Right forelimb (tissue), 1 donor: ENCODE measurements around the gene PLD1.
"Not testable (repeated sequence)": the region's sequence is repeated elsewhere in the genome, so short reads cannot be mapped to it uniquely, and the experiment has no call there.

Experiments
- DNase-seq: peaks from one replicate; pipeline ENCODE4 v3.0.0-alpha.2; 2018

Gene PLD1, protein sequence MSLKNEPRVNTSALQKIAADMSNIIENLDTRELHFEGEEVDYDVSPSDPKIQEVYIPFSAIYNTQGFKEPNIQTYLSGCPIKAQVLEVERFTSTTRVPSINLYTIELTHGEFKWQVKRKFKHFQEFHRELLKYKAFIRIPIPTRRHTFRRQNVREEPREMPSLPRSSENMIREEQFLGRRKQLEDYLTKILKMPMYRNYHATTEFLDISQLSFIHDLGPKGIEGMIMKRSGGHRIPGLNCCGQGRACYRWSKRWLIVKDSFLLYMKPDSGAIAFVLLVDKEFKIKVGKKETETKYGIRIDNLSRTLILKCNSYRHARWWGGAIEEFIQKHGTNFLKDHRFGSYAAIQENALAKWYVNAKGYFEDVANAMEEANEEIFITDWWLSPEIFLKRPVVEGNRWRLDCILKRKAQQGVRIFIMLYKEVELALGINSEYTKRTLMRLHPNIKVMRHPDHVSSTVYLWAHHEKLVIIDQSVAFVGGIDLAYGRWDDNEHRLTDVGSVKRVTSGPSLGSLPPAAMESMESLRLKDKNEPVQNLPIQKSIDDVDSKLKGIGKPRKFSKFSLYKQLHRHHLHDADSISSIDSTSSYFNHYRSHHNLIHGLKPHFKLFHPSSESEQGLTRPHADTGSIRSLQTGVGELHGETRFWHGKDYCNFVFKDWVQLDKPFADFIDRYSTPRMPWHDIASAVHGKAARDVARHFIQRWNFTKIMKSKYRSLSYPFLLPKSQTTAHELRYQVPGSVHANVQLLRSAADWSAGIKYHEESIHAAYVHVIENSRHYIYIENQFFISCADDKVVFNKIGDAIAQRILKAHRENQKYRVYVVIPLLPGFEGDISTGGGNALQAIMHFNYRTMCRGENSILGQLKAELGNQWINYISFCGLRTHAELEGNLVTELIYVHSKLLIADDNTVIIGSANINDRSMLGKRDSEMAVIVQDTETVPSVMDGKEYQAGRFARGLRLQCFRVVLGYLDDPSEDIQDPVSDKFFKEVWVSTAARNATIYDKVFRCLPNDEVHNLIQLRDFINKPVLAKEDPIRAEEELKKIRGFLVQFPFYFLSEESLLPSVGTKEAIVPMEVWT

DNA sequence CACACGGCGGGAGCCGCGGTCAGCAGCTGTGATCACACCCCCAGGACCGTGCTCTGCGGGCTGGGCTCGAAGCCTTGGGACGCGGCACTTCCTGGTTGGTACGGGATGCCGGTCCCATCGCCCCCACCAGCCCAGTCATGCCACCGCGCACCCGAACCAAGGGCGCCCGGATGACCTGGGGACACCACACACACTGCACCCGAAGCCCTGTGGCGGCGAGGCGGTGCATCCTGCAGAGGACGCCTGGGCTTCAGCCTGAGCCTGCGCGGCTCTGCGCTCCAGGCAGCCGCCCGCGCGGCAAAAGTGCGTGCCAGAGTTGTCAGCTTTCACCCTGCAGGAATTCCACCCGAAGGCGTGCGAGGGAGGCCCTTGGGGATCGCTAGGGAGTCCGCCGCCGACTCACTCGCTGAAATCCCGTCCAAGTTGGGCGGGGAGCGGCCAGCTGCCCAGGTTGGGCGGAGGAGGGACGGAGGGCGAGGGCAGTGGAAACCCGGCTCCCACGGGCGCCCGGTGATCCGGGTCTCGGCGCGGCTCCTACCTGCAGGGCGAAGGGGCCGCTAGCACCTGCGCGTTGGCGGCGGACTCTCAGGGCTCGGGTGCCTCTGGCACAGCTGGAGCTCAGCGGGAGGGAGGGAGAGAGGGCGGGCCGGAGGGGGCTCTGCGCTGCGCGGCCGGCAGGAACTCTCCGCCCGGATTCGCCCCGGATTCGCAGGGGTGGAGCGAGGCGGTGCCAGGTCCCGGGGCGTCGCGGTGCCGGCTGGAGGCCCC is at the start of gene PLD1:
Gene PLD1, minus strand, starts transcription at position 623 of the 768 bp plus-strand sequence. CDS start 72,432 bp downstream, outside the sequence.
- peak; percentile 90 for DNase-seq

DNA sequence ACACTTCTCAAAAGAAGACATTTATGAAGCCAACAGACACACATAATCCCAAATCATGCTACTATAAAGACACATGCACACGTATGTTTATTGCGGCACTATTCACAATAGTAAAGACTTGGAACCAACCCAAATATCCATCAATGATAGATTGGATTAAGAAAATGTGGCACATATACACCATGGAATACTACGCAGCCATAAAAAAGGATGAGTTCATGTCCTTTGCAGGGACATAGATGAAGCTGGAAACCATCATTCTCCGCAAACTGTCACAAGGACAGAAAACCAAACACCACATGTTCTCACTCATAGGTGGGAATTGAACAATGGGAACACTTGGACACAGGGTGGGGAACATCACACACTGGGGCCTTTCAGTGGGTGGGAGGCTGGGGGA is 48.5 kb upstream of the PLD1 start:
- DNase-seq = not testable (repeated sequence)

DNA sequence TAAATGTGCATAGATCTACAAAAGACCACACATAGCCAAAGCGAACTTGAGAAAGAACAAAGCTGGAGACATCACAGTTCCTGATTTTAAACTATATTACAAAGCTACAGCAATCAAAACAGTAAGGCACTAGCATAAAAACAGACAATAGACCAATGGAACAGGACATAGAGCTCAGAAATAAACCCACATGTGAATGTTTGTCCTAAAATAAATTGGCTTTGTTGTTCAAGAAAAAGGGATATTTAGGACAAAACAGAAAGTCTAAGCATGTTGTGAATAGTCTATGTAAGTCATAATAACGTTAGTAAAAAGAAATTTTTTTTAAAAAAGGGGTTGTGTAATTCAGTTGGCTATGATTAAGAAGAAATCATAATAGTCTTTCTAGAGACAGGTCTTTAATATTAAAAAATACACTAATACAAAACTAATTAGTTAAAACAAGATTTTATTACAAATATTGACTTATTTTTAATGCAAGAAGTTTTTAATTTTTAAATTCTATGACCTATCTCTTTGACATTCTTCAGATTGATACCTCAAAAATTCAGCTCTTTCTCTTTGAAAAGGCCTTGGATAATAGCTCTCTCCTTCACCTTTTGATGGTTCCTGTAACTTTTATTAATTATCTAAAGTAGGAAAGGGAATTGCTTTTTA is 44.5 kb upstream of the PLD1 start:
- DNase-seq = no peak

DNA sequence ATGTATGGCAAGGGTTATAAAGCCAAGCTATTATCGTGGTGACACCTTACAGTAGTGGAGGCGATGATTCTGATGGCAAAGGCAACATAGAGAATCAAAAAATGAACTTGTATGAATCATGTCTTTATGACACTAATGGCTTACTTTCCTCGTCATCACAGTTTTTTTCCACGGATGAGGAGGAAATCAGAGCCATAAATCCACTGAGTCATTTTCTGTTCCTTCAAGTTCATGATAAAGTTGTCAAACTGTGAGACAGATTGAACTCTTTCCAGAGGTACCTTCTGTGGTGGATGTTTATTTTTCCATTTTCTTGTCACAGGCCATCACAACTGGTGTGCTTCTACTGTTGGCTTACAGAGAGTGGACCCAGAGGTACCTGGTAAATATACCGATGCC is 41.4 kb upstream of the PLD1 start:
- DNase-seq = no peak

DNA sequence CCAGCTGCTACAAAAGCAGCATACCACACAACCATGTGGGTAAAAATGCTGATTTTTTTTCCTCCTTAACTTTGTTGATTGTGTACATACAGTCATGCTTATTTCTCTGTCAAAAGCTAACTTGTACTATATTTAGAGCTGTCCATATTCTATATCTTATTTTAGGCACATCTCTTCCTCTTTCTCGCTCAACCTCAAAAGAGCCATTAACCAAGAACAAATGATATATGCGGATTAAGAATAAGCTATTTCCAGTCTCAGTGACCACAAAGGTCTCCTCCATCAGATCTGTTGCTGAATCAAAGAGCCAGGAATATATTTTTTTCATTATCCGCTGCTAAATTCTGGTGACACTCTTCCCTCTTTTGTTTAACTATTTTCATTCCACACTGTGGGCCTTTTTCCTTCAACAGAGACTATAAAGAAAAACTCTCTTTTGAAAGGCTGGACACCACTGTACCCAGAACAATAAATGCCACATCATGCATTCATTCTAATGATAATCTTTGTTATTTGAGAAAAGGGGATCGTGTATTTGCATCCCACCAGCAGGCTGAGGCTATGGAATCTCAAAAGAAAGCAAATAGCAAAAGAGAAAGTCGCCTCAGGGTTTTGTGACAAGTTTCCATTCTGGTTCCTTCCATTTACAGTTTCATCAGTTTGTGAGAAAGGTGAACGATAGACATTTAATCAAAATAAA is 40.8 kb upstream of the PLD1 start:
- DNase-seq = no peak

DNA sequence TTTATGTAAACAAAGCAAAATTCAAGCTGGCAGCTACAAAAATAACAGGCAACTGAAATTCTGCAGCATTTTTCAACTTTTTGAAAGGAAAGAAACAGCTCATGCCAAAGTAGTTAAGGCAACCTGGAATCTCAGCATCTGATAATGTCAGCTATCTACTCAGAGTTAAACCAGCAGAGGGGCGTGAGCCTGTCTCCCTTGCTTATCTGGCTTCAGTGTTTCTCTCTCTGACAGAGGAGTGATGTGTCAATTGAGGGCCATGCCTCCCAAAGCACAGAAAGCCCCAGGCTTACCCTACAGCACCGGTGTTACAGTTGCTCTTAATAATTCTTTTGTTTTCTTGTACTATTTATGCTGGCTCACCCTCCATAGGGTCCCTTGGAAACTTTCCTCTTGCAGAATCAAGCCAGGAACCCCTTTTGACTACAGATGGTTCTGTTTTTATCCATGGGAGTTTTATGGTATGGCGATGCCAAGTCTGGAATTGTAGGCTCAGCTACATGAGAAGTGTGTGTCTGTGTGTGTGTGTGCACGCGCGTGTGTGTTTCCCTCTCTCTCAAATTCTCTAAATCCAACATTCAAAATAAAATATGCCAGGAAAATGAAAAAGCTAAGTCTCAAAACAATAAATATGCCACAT is 40.2 kb upstream of the PLD1 start:
- no peak for DNase-seq

DNA sequence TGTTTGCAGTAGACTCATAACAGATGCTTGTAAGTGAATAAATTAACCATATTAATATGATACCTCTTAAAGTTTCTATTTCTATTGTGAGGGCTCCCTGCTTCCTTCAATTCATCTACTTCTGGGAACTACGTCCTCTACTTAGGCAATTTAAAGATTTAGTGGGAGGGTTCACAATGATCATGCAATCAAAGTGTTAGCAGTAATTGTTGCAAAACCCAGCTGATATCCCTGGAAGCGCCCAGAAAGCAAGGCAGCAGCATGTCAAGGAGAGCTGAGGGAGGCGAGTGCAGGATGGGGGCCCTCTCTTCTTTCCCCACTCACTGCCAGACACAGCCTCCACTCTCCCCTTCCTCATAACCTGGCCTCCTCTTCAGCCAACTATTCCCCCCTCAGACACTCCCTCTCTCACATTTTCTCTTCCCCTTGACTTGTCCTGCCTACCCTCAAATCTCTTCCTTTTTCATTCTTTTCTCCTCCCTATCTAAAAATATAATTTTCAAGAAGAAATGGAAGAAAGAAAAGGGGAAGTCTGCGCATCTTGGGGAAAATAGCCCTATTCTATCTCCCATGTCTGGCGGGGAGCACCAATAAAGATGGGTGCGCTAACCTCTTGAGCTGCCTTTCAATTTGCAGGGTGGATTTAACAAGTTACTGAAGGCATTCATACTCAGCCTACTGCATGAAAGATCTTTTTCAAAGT is 39.5 kb upstream of the PLD1 start:
- no peak for DNase-seq

DNA sequence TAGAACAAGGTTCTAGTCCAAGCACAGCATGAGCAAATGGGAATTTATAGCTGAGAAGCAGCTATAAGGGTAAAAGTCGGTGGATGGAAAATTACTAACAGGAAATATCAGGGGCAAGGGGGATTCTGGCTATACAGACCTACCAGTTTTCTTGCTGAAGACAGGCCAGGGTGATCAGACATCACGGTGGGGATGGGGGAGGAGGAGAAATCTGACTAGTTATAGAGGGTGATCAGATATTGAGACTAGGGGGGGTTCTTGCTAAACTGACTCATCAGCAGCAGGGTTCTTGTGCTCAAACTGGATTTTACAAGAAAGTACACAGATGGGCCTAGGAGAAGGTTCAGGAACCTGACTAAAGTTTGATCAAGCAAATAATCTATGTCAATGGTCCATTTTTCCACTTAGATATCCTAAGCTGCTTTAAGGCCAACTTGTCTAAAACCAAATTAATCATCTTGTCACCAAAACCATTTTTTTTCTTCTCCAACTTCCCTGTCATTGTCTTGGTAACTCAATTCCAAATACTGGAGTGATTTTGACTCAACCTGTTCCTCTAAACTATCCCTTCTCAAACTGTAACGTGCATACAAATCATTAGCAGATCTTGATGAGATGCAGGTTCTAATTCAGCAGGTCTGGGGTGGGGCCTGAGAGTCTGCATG is 37.4 kb upstream of the PLD1 start:
- no peak for DNase-seq

DNA sequence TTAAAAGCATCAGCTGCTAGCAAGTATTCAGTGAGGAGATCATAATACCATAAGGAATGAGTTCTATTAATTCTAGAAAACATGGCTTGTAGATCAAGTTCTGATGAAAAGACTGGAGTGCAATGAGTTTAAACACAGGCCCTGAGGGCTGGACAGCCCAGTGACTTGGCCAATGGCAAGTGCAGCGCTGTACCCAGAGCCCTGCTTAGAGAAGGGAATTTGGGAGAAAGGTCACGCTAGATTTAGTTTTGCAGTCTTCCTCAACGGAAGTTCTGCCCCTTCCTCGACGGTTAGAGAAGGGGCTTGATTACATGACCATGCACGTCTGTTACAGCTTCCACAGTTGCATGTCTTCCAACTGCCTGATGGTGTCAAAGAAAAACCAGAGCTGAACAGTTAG is 36.9 kb upstream of the PLD1 start:
- no peak for DNase-seq

DNA sequence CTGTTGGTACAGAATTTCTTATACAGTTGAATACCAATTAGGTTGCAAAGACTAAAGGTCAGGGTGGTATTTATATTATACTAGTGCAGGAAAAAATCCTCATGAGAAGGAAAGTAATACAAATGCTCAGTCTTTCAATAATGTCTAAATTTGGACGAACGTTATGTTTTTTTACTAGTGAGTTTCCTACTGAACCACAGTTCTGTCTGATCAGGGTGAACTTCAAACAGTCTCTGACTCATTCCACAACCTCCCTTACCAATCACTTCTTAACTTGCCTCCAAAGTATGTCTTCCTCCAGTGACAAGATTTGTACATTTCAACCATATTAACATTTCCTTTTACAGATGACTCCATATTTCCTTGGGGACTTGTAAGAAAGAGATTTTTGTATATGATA is 36.3 kb upstream of the PLD1 start:
- DNase-seq = no peak

DNA sequence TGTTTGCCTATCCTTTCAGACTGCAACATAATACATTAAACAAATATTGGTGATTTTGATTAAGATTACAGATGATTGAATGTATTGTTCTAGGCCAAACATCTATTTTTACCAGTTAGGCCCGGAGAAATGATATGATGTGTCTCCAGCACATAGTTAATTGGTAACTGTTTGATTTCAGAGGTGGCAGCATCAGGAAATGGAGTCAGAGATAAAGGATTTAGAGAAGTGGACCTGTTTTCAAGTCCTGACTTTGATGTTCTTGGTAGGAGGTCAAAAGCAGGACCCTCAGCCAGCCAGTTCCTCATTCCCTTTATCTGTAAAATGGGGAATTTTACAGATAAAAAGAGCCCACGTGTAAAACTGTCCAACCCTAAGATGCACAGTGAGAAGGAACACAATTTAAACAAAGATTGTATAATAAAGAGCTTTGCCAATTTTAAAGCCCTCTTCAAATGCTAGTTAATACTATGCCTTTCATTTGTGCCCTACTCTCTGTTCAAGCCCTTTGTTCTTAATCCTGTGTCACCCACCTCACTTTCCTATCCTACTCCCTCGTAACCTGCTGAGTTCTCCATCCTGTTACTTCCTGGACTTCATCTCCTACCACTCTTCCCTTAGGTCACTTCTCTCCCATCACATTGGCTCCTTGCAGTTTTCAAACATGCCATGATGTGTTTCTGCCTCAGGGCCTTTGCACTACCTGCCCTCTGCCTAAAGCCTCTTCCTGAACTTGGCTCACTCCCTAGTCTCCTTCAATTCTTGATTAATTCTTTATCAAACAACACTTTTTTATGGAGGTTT is 35.4 kb upstream of the PLD1 start:
- no peak for DNase-seq

DNA sequence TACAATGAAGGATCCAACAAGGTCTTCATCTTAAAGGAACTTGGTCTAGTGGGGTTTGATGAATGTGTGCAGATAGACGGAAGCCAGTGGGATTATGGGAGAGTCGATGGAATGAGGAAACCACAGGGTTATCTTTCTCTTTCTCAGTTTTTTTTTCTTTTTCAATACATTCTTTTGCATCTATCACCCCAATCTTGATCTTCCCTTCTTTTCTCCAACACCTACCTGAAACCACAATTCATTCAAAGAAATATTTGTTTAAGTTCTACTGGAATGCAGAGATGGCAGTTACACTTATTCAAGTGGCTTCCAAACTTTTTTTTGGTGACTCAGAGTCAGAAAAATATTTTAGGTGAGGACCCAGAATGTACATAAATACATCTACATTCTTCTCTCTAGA is 34.6 kb upstream of the PLD1 start:
- DNase-seq = no peak

DNA sequence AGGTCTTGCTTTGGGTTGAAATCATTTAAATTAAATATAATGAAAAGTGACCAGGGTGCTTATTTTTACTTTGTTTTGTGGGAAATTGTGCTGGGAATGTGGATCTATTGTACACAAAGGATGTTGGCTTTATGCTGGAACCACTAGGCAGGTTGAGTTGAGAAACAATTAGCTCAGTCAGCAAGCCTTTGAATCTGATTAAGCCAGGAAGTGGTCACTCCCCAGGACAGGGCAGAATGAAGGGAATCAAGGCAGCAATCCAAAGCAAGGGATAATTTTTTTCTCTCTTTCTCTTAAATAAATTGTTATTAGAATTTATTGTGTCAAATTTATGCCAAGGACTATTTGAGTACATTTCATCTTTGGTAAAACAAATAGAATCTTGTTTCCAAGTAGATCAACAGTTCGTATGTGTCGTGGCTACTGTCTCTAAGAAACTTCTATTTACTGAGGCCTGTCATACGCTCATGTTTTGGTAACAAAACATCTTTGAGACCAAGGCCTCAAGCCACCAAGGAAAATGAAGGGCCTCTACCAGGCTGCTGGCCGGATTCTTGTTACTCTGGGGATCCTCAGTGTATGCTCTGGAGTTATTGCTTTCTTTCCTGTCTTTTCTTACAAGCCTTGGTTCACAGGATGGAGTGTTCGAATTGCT is 32.7 kb upstream of the PLD1 start, which contains the start of gene TMEM212:
Gene TMEM212, plus strand, starts transcription at position 486 of the 655 bp plus-strand sequence. Its CDS starts 35 bp downstream, at position 521.
- DNase-seq = no peak

DNA sequence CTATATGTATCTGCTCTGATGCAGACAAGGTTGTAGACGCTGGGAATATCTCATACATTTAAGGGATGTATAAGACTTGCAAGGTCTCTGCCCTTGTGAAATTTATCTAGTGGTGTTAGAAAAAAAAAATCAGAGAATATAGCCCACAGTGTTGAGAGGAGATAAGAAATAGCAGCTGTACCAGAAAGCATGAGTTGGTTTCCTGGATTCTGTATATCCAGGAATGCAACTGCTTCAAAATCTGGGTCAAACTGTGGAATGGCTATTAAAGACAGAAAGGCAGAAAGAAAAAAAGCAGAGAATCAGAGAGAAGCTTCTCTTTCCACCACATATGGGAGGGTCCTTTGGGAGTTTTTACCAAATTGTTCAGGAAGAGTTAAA is 31.3 kb upstream of the PLD1 start:
- no peak for DNase-seq

DNA sequence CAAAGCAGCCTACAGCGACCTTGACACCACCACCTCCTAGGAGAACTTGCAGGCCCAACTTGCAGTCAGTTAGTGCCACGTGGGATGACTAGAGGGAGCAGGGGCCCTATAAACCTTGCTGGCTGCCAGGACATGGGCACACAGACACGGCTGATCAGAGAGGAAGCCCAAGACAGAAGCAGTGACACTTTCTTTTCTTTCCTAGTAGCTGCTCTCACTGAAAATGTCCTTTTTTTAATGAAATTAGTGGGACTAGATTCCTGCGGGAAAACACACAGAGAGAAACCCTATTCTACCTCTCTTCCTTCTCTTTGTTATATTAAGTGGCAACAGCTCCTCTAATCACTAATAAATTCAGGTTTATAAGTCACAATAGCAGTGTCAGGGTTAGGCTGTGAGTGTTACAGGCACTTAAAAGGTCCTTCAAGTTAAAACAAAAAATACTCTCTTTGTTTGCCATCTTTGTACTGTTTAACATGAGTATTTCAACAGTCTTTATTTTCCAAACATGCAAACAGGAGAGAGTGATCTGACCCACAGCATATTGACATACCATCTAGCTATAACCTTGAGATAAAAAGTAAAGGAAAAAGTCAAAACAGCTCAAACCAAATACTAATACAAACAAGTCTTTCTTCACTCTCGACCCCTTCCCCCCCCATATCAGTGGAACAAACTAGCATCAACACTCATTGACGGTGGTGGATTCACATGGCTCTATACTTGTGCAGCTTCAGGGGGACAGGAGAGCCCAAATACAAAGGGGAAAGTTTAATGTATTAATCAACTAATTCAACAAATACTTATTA is 30.7 kb upstream of the PLD1 start:
- DNase-seq = no peak

DNA sequence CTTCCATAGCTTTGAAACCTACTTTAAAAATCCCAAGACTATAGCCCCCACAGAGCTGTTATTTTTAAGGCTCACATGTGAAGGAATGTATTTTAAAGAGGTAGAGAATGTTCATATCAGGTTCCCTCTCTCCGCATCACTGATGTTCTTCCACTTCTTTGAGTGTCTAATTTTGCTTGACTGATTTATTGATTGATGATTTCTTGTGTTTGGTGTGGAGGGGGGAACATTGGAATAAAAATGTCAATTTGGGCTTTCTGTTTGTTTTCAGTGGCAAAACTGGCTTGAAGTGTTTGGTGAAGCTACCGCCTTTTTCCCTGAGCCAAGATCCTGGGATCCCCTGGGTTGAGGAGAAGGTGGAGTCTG is 30.1 kb upstream of the PLD1 start:
- no peak for DNase-seq

DNA sequence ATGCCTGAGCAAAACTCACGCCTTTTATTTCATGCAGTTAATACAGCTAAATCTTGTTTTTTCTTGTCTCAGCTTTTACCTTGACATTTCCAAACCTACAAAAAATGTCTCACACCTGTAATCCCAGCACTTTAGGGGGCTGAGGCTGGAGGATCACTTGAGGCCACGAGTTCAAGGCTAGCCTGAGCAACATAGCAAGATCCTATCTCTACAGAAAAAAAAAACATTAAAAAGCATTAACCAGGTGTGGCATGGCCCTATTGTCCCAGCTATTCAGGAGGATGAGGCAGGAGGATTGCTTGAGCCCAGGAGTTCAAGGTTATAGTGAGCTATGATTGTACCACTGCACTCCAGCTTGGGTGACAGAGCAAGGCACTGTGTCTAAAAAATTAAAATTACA is 29.0 kb upstream of the PLD1 start:
- DNase-seq = no peak
